Endothelial cell of umbilical vein (primary cell): ENCODE results near the gene ZNF729. TPM values are rescaled to one million over a fixed set of nuclear protein-coding genes. Genes with fewer than 3 reads are reported as not detected.

ENCODE experiments used
- BruUV-seq: library from RNA; stranded (reverse); fragments of 400-500 nt; replicated peaks from 2 replicates; lab custom pipeline; 2021; lab: Mats Ljungman, UMichigan
- CTCF ChIA-PET: fragments of 300-600, 350-600 bp; sonication (Branson Sonifier 250); formaldehyde crosslinking; loops from one replicate; lab custom pipeline; 2021; ENCODE audit warnings: antibody characterized with exemption, inconsistent platforms; lab: Charles Lee
- POLR2A ChIA-PET: fragments of 300-600, 350-600 bp; sonication (Branson Sonifier 250); formaldehyde crosslinking; loops from one replicate; lab custom pipeline; 2021; ENCODE audit warnings: antibody characterized with exemption, inconsistent platforms; lab: Charles Lee
- DNase-seq: peaks from one replicate; pipeline ENCODE4 v3.0.0-alpha.2; 2011; ENCODE audit warnings: low read depth, low spot score
- FAIRE-seq: peaks from 2 replicates; lab custom pipeline; 2011; peaks lifted over from hg19 to GRCh38; lab: Jason Lieb, UNC
- H2AFZ ChIP-seq: 2 replicates; pipeline ENCODE4 v1.6.0; 2012; ENCODE audit warnings: low read depth, low read length, control low read depth, inconsistent platforms
- H3K27ac ChIP-seq: 2 replicates; pipeline ENCODE4 v1.5.1; 2011; ENCODE audit warnings: low read depth, mild to moderate bottlenecking, control low read depth, low read length, moderate library complexity; ENCODE audit not compliant: insufficient read depth
- H3K27me3 ChIP-seq, 2 experiments: 2 replicates each; pipeline versions ENCODE4 v1.6.0 to v1.6.1; 2011; ENCODE audit warnings: low read length in 2 of 2, mixed read lengths in 1 of 2; ENCODE audit not compliant: control insufficient read depth in 2 of 2, insufficient read depth in 2 of 2
- H3K36me3 ChIP-seq, 2 experiments: 2 replicates in 1 of 2; 3 replicates in 1 of 2; pipeline ENCODE4 v1.5.1; 2011; ENCODE audit warnings: low read length in 2 of 2, mild to moderate bottlenecking in 1 of 2, moderate library complexity in 1 of 2; ENCODE audit not compliant: control insufficient read depth in 2 of 2, insufficient read depth in 2 of 2; ENCODE audit errors: extremely low read depth in 1 of 2
- H3K4me1 ChIP-seq: 3 replicates; pipeline ENCODE4 v1.5.1; 2011; ENCODE audit warnings: mild to moderate bottlenecking, low read length; ENCODE audit not compliant: control insufficient read depth, insufficient read depth; ENCODE audit errors: extremely low read depth
- H3K4me2 ChIP-seq: 2 replicates; pipeline ENCODE4 v1.6.1; 2011; ENCODE audit warnings: low read length, control low read depth, mixed read lengths; ENCODE audit not compliant: insufficient read depth
- H3K4me3 ChIP-seq, 3 experiments: fragments of 200-600 bp in 1 of 3; sonication (generic), shearing (Covaris generic) in 1 of 3; replicated peaks in 1 of 3; 2 replicates each; pipeline ENCODE4 v1.5.1; 2011 to 2016; ENCODE audit warnings: control low read depth in 3 of 3, low read length in 3 of 3, mild to moderate bottlenecking in 2 of 3, inconsistent platforms in 1 of 3, low read depth in 1 of 3, moderate library complexity in 1 of 3; ENCODE audit not compliant: insufficient read depth in 1 of 3
- H3K79me2 ChIP-seq: 2 replicates; pipeline ENCODE4 v1.6.0; 2012; ENCODE audit warnings: low read length, inconsistent platforms; ENCODE audit not compliant: control insufficient read depth, insufficient read depth
- H3K9ac ChIP-seq: replicated peaks from 2 replicates; pipeline ENCODE3; 2011; ENCODE audit warnings: low read length, control low read depth; ENCODE audit not compliant: insufficient read depth; ENCODE audit errors: extremely low read depth
- H3K9me1 ChIP-seq: replicated peaks from 3 replicates; pipeline ENCODE4 v1.6.0; 2011; ENCODE audit warnings: mild to moderate bottlenecking, low read length; ENCODE audit not compliant: control insufficient read depth, insufficient read depth; ENCODE audit errors: extremely low read depth
- H3K9me3 ChIP-seq: replicated peaks from 2 replicates; pipeline ENCODE4 v1.5.1; 2012; ENCODE audit warnings: low read length, inconsistent platforms; ENCODE audit not compliant: control insufficient read depth, insufficient read depth
- H4K20me1 ChIP-seq: replicated peaks from 2 replicates; pipeline ENCODE3; 2011; ENCODE audit warnings: mild to moderate bottlenecking, low read length; ENCODE audit not compliant: control insufficient read depth, insufficient read depth; ENCODE audit errors: extremely low read depth
- EZH2 ChIP-seq: IDR thresholded peaks from 2 replicates; pipeline ENCODE4 v1.6.1; 2012; ENCODE audit warnings: borderline replicate concordance, low read depth, mild to moderate bottlenecking, moderate library complexity, low read length, inconsistent platforms; ENCODE audit not compliant: severe bottlenecking
- FOS ChIP-seq: IDR thresholded peaks from 2 replicates; pipeline ENCODE4 v1.6.1; 2011; ENCODE audit warnings: mild to moderate bottlenecking, low read length, moderate library complexity, borderline replicate concordance; ENCODE audit not compliant: insufficient read depth
- GATA2 ChIP-seq: IDR thresholded peaks from 2 replicates; pipeline ENCODE4 v1.7.0; 2011; ENCODE audit warnings: low read depth, mild to moderate bottlenecking, moderate library complexity, mixed read lengths, low read length; ENCODE audit not compliant: insufficient read length, insufficient read depth
- JUN ChIP-seq: IDR thresholded peaks from 2 replicates; pipeline ENCODE4 v1.6.1; 2011; ENCODE audit warnings: borderline replicate concordance, low read depth; ENCODE audit not compliant: insufficient read length, insufficient read depth
- MAX ChIP-seq: IDR thresholded peaks from 2 replicates; pipeline ENCODE4 v1.6.1; 2011; ENCODE audit not compliant: insufficient read depth, insufficient read length
- MYC ChIP-seq: IDR thresholded peaks from one replicate; pipeline ENCODE4 v1.6.1; 2011; ENCODE audit warnings: mild to moderate bottlenecking, low read depth, low read length
- POLR2A ChIP-seq: IDR thresholded peaks from 2 replicates; pipeline ENCODE4 v1.6.1; 2012; ENCODE audit warnings: low read depth, mild to moderate bottlenecking, control low read depth, low read length
- POLR2AphosphoS5 ChIP-seq: IDR thresholded peaks from 2 replicates; pipeline ENCODE4 v1.6.1; 2012; ENCODE audit warnings: low read depth, mild to moderate bottlenecking, control low read depth, low read length, moderate library complexity; ENCODE audit not compliant: insufficient read depth
- dilution Hi-C: fragments of 300-500 bp; cut with MboI; formaldehyde crosslinking; loops from one replicate; pipeline ENCODE4 v1.15.0; 2019; ENCODE audit warnings: low sequenced_read_pairs; ENCODE audit not compliant: extremely low pct_ligation_motif_present
- intact Hi-C: fragments of 100-400 bp; cut with micrococcal nuclease; formaldehyde crosslinking; loops from one replicate; pipeline ENCODE4 v1.10.0; 2022
- polyA plus RNA-seq, 4 experiments: library from polyadenylated mRNA; depleted of rRNA in 3 of 4; stranded (reverse) in 3 of 4; unstranded in 1 of 4; fragments of >200 nt; gene quantifications; 2 replicates each; pipeline versions ENCODE4 v1.2.1 to v1.2.3, GENCODE V29; 2011 to 2012; ENCODE audit warnings: missing spikeins in 1 of 4
- total RNA-seq: library from RNA; stranded (reverse); gene quantifications from 2 replicates; pipeline ENCODE4 v1.2.3, GENCODE V29; 2021
- TF ChIP-seq, protein P1 (sequence below), 2 donors: IDR thresholded peaks; 1 replicate in 1 of 2; 2 replicates in 1 of 2; pipeline ENCODE4 v1.5.1; 2011; ENCODE audit warnings: low read length in 2 of 2, mild to moderate bottlenecking in 2 of 2, moderate library complexity in 2 of 2, control low read depth in 1 of 2, inconsistent platforms in 1 of 2, low read depth in 1 of 2; ENCODE audit not compliant: insufficient read depth in 1 of 2; ENCODE audit errors: extremely low read depth in 1 of 2

Gene ZNF729
- total and polyA plus RNA-seq, 2 donors (not counting 3 experiments of a cell fraction or from before 2014, with no cell fraction given), result not detected

DNA sequence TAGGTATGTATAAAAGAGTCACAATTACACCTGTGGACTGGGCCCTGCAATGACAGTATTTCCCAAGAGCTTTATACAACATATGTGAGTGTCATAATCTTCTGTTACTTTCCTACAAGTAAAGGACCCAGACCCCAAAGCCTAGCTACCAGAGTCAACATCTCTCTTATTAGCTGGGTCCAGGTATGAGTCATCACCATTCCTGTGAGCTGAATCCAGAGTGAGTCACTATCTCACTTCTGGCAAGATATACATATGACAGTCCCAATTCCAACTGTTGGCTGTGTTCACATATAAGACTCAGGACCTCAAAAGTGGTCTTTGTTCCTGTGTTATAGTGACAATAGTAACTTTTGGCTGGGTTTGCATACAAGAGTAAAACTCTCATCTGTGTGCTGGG is 46.7 kb downstream of the ZNF729 start:
- FAIRE-seq (no peak), DNase-seq (no peak)
- no peaks in the 10 kb centered on the region for H3K9me1 ChIP-seq
- no peaks in the 10 kb centered on the region for H4K20me1 ChIP-seq
- dilution Hi-C loops (no loop called here), intact Hi-C loops (no loop called here)
- peaks cover 10% of the 10 kb centered on the region for H3K9me3 ChIP-seq
- CTCF ChIA-PET, result no interaction called here
- H2AFZ ChIP-seq, result no peak overlapping the region
- no peaks in the 10 kb centered on the region for H3K79me2 ChIP-seq
- no peak overlapping the region for H3K4me3 ChIP-seq
- H3K27ac ChIP-seq, result no peak overlapping the region
- POLR2A ChIA-PET, result no interaction called here
- H3K4me2 ChIP-seq, result no peak overlapping the region
- no peaks in the 10 kb centered on the region for H3K36me3 ChIP-seq
- TF ChIP-seq MYC, result no peak
- TF ChIP-seq POLR2AphosphoS5, result no peak
- TF ChIP-seq GATA2, result no peak
- TF ChIP-seq JUN, result no peak
- TF ChIP-seq, protein P1, sequence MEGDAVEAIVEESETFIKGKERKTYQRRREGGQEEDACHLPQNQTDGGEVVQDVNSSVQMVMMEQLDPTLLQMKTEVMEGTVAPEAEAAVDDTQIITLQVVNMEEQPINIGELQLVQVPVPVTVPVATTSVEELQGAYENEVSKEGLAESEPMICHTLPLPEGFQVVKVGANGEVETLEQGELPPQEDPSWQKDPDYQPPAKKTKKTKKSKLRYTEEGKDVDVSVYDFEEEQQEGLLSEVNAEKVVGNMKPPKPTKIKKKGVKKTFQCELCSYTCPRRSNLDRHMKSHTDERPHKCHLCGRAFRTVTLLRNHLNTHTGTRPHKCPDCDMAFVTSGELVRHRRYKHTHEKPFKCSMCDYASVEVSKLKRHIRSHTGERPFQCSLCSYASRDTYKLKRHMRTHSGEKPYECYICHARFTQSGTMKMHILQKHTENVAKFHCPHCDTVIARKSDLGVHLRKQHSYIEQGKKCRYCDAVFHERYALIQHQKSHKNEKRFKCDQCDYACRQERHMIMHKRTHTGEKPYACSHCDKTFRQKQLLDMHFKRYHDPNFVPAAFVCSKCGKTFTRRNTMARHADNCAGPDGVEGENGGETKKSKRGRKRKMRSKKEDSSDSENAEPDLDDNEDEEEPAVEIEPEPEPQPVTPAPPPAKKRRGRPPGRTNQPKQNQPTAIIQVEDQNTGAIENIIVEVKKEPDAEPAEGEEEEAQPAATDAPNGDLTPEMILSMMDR (IDR thresholded peaks at IDR 0.05; ENCODE audit: extremely low read depth in 1 of 2, insufficient read depth in 1 of 2, low read depth in 1 of 2, low read length in 2 of 2), result no peak
- no peak for TF ChIP-seq MAX
- no peak for TF ChIP-seq EZH2
- no peak for TF ChIP-seq FOS
- no peak for TF ChIP-seq POLR2A
- no peaks in the 10 kb centered on the region for H3K27me3 ChIP-seq
- H3K4me1 ChIP-seq, result no peaks in the 10 kb centered on the region
- H3K9ac ChIP-seq, result no peak overlapping the region
- no TSS peak for BruUV-seq
